CD4-positive, alpha-beta T cell treated with Interleukin-15 for 4 hours (primary cell): ENCODE measurements around the gene ARHGEF12.

ENCODE experiments used
- DNase-seq: peaks from one replicate; pipeline ENCODE4 v3.0.0-alpha.2; 2020; ENCODE audit warnings: low spot score

The ARHGEF12 gene

DNA sequence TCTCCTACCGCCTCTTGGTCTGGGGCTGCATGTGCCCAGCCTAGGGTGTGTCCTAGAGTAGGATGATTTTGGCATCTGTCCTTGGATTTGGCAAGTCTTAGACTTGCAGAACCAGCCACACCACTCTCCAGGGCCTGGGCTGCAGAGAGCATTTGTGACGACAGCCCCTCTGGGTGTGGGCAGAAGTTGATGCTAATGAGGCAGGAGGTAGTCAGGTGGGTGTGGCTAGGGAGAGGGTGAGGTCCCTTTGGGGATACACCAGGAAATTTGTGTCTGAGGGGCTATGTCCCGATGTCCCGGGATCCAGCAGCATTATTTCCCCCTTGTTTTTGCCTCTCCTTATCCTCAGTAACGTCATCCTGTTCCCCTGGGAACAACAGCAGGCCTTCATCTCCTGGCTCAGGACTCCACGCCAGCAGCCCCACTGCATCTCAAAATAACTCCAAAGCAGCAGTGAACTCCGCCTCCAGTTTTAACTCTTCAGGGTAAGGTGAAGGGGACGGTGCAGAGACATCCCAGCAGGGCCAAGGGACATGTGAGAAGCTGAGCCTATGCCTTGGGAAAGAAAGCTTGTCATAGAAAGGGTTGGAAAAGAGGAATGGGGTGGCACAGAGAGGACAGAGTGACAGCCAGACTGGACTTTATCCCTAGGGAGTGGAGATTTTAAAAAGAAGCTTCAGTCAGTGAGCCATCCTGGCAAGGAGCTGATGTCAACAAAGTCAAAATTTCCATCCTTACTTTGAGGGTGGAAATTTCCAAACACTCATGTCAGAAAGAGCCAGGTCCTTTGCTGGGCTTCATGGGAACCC lies 19.1 kb upstream of the ARHGEF12 start:
- DNase-seq: no peak

DNA sequence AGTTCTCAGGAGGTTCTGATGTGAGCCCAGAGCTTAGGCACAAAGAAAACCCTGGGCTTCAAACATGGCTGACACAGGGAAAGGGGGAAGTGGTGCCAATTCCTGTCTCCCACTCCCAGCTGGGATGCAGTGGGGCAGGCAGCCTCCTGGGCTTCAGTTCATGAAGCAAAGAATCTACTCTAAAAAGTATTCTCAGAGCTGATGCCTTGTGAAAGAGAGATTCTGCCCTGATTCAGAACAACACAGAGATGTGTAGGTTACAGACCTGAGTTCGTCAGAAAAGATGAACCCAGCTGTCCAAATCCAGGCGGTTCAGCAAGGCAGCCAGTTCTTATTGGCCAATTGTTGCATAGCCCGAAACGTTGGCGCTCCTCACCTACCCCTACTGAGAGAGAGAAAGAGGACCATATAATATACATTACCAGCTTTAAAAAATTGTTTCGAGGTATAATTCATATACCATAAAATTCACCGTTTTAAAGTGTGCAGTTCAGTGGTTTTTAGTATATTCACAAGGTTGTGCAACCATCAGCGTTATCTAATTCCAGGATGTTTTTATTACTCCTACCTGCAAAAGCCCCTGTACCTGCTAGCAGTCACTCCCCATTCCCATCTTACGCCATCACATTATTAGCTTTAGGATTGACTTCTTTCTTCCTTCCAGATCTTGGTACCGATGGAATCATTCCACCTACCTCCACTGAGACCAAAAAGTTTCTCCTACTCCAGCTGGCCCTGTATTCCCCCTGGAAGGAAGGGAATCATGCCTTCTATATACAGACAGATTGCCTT lies 18.3 kb upstream of the ARHGEF12 start:
- no peak for DNase-seq

DNA sequence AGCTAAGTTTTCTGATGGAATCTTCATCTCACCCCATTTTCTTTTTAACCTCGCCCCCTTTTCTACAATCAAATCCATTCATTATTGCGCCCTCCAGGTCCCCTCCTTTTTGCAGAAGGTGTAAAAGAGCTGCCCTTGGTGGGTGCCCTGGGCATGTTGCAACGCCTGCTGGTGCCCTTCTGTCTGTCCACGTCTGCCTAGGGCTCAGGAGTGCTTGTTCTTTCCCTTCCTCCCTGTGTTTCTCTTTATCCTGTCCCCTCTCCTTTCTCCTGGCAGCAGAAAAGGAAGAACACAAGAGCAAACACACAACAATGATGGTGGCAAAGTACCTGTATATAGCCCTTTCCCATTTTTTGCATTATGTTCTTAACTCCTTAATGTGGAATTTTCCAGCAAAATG lies 17.3 kb upstream of the ARHGEF12 start:
- no peak for DNase-seq

DNA sequence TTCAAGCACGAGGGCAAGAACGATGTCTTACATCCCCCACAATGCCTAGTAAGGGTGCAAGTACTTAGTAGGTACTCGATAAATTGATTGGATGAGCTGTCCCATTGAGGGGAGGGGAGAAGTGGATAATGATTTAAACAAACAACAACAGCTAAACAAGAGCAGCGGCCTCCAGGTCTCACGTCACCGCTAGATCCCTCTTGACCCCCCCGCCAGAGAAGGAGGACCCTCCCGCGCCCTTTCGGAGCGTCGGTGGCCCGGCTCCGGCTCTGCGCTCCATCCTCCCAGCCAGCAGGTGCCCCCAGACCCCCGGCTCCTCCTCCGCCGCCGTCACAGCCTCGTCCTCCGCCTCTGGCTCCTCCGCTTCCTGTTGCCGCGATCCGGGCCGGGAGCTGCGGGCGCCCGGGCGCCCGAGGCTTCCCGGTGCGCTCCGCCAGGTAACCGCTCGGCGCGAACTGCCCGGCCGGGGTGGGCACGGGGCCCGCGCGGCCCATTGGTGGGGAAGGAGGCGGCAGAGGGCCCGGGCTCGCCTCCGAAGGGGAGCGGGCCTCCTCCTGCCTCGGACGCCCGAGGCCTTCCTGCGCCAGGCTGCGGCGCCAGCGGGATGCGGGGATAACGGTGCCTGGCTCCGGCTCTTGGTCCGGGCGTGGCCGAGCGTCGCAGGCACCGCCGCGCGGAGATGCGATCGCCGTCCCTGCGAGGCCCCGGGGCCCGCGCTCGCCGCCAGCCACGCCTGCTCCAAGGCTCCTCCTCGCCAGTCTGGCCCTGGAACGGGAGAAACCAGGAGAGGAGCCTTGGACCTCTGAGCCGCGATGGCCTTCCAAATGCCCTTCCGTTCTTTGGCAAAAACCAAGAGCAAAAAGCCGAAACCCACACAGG lies 11.0 kb upstream of the ARHGEF12 start, which contains the start of gene TLCD5:
TSS of gene TLCD5 (plus strand) at position 368 of the 879 bp plus-strand sequence. CDS start 2,143 bp downstream, outside the sequence.
- no peak for DNase-seq

DNA sequence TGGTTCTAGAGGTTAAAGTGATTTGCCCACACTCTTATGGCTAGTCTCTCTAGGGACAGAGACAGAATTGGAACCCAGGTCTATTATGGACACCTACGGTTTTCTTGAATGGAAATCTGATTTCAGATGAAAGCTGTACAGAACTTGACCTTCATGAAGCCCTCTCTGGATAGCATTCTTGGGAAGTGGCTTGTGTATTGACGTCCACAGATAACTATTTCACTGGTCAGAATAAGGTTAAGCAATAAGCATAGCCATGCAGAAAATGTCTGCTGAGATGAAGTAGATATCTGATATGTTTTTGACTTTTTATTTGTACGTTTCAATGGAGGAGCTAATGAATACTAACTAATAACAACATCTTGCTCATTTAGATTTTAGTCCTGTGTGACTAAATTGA lies 10.0 kb upstream of the ARHGEF12 start:
- no peak for DNase-seq

DNA sequence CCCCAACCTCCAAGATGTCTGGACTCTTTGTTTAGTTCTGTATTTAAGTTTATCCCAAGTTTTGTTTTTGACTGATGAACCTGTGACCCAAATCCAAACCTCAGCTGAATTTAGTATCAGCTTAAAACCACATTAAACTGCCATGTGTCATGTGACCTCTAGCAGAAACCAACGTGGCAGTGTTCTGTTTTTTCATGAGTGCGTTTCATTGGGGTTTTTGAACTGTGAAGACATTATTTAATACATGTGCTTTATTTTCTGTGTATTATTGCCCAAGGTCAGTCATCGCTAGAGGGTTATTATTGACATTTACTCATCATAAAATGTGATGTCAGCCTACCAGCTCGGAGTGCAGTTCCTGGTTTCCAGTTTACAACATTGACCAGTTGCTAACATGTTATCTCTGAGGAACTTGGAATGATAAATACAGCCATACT lies 9.3 kb upstream of the ARHGEF12 start:
- DNase-seq: no peak

DNA sequence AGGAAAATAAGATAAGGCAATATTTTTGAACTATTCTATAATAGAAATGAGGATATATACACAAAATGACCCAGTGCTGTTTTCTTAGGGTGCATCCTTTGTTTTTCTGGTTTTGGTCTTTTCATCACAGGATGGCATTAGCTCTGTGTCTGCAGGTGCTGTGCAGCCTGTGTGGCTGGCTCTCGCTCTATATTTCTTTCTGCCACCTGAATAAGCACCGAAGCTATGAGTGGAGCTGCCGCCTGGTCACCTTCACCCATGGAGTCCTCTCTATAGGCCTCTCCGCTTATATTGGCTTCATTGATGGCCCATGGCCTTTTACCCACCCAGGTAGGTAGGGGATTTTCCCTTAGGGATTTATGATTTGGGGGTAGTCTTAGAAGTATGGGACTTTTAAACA lies 8.9 kb upstream of the ARHGEF12 start:
- DNase-seq: no peak

DNA sequence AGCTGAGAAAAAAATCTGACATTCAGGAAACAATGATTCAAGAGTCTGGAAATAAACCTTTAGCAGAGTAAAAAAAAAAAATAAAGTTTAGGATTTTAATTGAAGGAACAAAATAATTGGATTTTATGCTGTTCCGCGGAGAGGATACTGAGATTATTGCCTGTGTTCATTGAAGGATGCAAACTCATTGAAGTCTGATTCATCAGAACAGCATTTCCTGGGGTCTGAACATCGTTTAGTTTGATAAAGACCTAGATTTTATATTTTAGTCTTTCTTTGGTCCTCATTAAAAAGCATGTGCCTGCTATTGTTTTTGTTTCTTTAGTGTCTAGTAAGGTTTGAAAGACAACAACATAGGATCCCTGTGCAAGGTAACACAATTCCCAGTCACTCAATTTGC lies 6.7 kb upstream of the ARHGEF12 start:
- no peak for DNase-seq

DNA sequence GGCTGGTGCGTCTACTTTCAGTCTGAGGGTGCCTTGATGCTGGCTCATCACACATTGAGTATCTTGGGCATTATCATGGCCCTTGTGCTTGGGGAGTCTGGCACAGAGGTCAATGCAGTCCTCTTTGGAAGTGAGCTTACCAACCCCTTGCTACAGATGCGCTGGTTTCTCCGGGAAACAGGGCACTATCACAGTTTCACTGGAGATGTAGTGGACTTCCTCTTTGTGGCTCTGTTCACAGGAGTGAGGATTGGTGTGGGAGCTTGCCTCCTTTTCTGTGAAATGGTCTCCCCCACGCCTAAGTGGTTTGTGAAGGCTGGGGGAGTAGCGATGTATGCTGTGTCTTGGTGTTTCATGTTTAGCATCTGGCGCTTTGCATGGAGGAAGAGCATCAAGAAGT lies 6.2 kb upstream of the ARHGEF12 start:
- no peak for DNase-seq

DNA sequence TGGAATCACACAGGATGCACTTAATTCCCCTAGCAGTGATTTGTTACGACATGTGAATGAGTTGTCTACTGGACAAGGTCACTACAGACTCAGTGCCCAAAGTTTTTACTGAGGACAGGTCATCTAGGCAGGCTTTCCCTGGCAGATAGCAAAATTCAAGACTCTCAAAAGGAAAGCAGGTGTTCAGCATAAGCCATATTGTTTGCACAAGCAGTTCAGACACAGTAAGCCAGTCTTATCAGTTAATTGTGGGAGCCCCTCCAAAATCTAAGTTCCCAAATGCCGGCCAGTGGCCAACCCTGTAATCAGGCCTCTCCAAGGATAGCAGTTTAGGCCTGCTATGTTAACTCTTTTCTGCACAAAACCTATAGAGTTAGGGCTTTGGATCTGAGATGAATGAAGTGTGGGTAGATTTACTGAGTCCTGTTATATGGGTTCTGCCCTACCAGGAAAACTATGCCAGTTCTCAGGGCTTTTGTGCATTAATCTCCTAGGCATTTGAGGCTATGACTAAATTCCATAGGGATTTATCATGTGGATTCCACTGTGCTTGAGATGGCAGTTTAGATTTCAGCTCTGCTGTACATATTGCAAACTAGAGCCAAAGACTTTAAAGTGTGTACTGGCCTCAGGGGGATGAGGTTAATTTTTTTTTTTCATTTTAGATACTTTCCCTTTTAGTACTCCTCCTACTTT lies 4.8 kb upstream of the ARHGEF12 start:
- no peak for DNase-seq

DNA sequence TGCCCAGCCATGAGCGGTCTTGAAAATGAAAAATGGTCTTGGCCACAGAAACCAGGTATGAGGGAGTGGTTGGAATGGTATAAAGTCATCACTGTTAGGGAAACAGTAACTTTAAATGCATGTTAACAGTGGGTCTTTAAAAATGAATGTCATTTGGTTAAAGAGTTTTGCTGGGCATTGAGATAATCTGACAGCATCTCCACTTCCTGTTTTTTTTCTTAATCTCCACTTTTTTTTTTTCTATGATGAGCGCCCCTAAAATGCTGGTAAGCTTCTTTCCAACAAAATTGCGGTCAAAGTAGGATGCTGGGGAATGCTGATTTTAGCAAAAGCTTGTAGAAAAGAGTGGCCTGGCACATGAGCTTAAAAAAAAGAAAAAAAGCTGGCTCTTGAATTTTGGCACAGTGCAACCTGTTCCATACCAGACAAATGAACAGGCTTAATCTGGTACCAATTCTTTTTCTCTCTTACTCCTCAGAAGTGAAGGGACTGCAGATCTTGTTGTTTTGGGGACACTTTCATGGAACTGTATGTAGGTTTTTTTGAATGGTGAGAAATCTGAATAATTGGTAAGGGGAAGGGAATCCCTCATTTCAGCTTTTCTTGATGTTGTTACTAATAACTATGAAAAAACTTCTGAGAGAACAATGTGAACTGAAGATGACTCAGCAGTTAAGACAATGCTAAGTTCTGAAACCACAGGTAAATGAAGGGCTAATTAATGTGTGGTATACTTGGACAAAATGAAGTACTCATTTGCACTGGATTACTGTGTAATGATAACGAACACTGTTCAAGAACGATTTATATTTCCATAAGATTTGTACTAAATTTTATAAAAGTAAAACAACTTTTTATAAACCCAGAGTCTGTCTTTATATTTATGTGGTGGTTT lies 3.1 kb upstream of the ARHGEF12 start:
- DNase-seq: no peak

DNA sequence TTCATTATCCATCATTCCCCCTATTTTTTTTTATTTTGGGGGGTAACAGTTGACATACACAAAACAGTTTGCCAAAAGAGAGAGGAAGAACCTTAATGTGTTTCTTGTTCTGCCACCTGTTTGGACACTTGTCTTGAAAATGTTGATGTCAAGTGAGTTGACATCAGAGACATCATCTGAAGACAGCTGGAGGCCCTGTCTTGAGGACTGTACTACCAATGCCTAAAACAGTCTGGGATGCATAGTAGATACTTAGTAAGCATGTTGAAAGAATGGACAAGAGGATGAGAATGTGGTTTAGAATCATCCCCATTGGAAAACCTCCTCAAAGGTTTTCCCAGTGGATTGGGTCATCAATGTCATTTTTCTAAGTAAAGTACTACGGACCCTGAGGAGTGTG lies 2.4 kb upstream of the ARHGEF12 start:
- no peak for DNase-seq

DNA sequence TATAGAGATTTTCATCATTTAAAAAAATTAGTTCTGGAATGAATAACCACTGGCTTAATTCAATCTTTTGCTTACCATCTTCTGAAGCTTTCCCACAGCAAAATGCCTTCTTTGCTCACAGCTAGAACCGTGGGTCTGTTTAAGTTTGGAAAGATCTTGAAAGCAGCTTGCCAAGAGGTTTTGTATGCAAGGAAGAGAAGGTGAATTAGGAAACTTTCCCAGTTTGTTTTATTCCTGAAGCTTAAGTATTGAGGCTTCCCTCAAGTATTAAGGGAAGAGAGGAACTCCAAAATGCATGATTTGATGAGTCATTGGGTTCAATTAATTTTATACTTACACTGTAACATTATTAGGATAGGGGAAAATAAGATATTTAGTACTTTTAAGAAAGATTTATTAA lies 1.9 kb upstream of the ARHGEF12 start:
- DNase-seq: no peak

DNA sequence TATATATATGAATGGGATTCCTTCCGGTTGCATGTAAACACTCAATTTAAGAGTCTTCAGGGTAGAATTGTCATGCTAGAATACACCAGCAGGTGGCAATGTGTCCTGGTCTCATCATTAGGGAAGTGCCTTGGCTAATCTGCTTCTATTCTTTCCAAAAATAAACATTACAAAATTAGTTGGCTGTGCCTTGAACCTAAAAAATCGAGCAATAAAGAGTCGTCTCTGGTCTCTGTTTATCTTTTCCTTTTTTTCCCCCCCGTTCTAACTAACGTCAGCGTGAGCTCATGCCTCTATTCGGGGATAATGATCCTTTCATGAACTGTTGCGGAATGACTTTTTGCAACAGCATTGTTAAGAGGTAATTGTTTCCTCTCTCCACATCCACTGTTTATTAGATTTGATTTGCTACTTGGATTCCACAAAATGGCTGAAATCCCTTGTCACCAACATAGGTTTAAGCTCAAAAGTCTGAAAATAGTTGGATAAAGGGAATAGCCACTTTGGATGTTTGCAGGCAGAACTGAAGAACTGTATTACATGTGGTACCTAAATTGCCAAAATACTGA lies 1.2 kb upstream of the ARHGEF12 start:
- DNase-seq: peak; percentile 76

DNA sequence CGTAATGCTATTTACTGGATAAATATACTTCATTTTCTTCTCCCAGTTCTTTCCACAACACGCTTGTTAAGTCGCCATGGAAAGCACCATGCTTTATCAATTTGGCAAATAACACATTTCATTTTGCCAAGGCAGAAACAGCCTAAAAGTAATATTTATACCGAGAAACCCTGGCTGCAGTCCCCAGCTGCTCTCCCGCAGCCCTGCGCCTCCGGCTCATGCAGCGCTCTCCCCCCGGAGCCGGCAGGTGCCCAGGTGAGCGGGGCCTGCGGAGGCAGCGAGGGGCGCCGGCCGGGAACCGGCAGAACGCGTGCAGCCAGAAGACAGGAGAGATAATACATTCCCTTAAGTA lies 681 bp upstream of the ARHGEF12 start:
- DNase-seq: no peak

DNA sequence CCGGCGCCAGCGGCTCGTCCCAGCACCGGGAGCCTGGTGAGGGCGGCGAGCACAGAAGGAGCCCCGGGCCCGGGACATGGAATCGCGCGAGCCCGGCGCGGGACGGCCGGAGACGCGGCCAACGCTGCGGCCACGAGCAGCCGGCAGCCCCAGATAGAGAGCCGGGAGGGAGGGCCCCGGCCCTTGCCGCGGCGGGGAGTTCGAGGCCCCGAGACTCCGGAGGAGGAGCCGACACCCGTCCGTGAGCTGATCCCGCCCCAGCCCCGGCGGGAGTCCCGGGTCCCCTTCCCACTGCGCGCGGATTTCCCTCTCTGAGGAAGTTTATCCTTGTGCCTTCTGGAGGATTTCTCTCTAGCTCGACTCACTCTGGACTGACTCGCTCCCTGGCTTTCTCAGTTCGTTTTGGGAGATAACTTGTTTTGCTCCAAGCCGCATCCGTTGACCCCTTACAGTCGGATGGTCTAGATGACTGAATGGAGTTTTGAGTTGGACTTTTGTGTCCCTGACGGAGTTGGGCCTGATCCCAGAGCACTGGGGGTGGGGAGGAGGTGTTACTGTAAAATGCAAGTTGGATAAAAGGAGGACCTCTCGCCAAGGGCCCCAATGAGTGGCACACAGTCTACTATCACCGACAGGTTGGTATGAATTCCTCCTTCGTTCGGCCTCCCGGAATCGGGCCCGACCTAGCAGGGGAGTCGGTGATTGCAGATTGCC lies 585 bp downstream of the ARHGEF12 start:
- DNase-seq: no peak

DNA sequence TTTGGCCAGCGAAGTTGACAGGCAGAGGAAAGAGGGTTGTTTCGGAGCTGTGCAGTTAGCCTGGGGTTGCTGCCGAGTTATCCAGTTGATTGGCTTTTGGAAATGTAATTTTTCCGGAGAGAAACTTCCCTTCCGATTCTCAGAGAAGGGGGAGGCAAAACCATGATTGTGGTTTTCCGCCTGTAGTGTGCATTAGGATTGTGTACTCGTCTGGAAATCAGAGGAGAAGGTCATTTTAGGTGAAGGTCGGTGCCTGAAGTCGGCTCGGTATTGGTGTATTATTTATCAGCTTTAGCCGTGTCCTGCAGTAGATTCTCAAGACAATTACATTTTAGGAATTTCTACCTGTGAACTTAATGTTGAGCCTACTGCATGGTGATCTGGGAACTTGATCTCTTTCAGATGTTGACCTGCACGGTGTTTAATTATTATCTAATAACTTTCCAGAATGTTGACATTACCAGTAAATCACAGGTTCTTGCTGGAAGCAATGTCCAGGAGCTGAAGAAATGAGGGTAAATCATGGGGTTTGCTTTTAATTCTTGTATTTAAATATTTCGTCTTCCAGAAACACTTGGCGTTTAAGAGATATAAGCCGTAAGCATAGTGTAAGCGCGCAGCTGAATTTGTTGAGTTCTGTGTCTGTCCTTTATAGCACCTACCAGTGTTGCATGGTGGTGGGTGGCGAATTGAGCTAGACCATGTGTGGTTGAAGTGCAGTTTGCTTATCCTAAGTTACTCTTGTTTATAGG lies 1.3 kb downstream of the ARHGEF12 start:
- no peak for DNase-seq

DNA sequence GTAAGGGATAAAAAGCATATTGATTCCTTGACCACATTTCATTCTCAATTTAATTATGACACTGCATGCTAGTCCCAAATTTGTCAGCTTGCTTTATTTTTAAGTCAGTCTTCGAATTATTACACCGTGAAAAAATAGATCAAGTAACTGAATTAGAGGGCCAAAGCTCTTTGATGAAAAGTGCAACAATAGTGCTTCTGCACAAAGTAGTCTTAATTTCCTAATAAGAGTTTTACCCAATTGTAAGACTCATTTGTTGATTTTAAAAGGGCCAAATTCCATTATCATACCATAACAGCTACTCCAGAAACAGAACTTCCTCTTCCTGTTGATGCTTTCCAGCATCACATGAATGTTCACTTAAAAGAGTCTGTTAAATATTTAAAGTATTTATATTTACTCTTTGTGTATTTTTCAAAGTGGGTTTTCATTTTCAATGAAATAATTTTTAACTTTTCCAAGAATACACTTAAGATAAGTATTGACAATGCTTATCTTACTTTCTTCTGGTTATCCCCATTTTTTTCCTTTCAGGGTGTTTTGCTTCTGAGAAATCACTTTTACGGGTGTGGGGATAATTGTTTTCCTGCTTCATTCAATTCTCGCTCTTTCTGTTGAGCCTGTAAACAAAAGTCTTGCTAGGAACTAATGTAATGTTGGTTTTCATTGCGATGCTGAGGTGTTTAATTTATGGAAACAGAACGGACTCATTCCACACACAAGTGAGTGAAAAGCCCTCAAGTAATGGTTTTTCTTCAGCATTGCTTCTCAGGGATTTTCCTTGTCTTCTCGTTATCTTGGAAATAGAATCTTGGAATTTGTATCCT lies 2.1 kb downstream of the ARHGEF12 start:
- no peak for DNase-seq
